ENCODE data around the gene CDC42EP3.

- TF ChIP-seq CTCF (conservative IDR thresholded peaks at IDR 0.05) (no peak), ZFX (IDR thresholded peaks at IDR 0.05) (no peak)
These were observed 20.8 kb downstream of the CDC42EP3 start for GRCh38 chr2:37650548-37651093.

Measured in C4-2B (cell line).